Mesenchymal stem cell (in vitro differentiated cells and primary cell): ENCODE measurements around the gene HAGHL.

Source experiments
- DNase-seq: peaks from one replicate; pipeline ENCODE4 v3.0.0-alpha.2; 2013
- H2AFZ ChIP-seq: one replicate; pipeline ENCODE4 v1.6.1; 2013; ENCODE audit warnings: low read depth, mild to moderate bottlenecking, control low read depth, inconsistent platforms, low read length, moderate library complexity
- H2AK5ac ChIP-seq: 2 replicates; pipeline ENCODE4 v1.6.1; 2013; ENCODE audit warnings: low read length, moderate library complexity, mild to moderate bottlenecking, inconsistent platforms; ENCODE audit not compliant: severe bottlenecking
- H2BK120ac ChIP-seq: one replicate; pipeline ENCODE4 v1.6.1; 2013; ENCODE audit warnings: low read depth, mild to moderate bottlenecking, inconsistent platforms, low read length, moderate library complexity
- H2BK12ac ChIP-seq, 2 experiments: one replicate each; pipeline ENCODE4 v1.6.1; 2013; ENCODE audit warnings: inconsistent platforms in 2 of 2, low read length in 2 of 2, mild to moderate bottlenecking in 2 of 2, moderate library complexity in 2 of 2, control low read depth in 1 of 2
- H2BK15ac ChIP-seq: one replicate; pipeline ENCODE4 v1.6.1; 2013; ENCODE audit warnings: mild to moderate bottlenecking, low read depth, inconsistent platforms; ENCODE audit not compliant: poor library complexity, severe bottlenecking
- H2BK5ac ChIP-seq: 2 replicates; pipeline ENCODE4 v1.6.1; 2013; ENCODE audit warnings: low read depth, mild to moderate bottlenecking, low read length, control low read depth, inconsistent platforms; ENCODE audit not compliant: poor library complexity, severe bottlenecking
- H3K14ac ChIP-seq, 2 experiments: one replicate each; pipeline ENCODE4 v1.6.1; 2013; ENCODE audit warnings: inconsistent platforms in 2 of 2, low read length in 2 of 2, control low read depth in 1 of 2, mild to moderate bottlenecking in 1 of 2, moderate library complexity in 1 of 2
- H3K18ac ChIP-seq, 2 experiments: one replicate each; pipeline ENCODE4 v1.6.1; 2013; ENCODE audit warnings: inconsistent platforms in 2 of 2, low read length in 2 of 2, control low read depth in 1 of 2, low read depth in 1 of 2, mild to moderate bottlenecking in 1 of 2
- H3K23ac ChIP-seq, 2 experiments: one replicate each; pipeline ENCODE4 v1.6.1; 2013; ENCODE audit warnings: inconsistent platforms in 2 of 2, low read length in 2 of 2, mild to moderate bottlenecking in 2 of 2, moderate library complexity in 2 of 2, control low read depth in 1 of 2
- H3K27ac ChIP-seq: 2 replicates; pipeline ENCODE4 v1.5.1; 2013; ENCODE audit warnings: mild to moderate bottlenecking, moderate library complexity, low read length, control low read depth, inconsistent platforms; ENCODE audit not compliant: poor library complexity, severe bottlenecking
- H3K27me3 ChIP-seq, 2 experiments: 2 replicates each; pipeline versions ENCODE4 v1.6.1 to v1.7.0; 2013; ENCODE audit warnings: low read length in 2 of 2, mild to moderate bottlenecking in 2 of 2, moderate library complexity in 2 of 2, control low read depth in 1 of 2, inconsistent platforms in 1 of 2; ENCODE audit not compliant: control insufficient read depth in 1 of 2, insufficient read depth in 1 of 2
- H3K36me3 ChIP-seq, 2 experiments: 2 replicates each; pipeline versions ENCODE4 v1.6.1 to v1.7.0; 2013; ENCODE audit warnings: low read length in 2 of 2, control low read depth in 1 of 2, inconsistent platforms in 1 of 2, low read depth in 1 of 2, mild to moderate bottlenecking in 1 of 2; ENCODE audit not compliant: insufficient read depth in 2 of 2, control insufficient read depth in 1 of 2
- H3K4ac ChIP-seq, 2 experiments: one replicate each; pipeline ENCODE4 v1.6.1; 2013; ENCODE audit warnings: inconsistent platforms in 2 of 2, low read length in 2 of 2, mild to moderate bottlenecking in 2 of 2, moderate library complexity in 2 of 2, control low read depth in 1 of 2, low read depth in 1 of 2
- H3K4me1 ChIP-seq: 2 replicates; pipeline ENCODE4 v1.6.1; 2013; ENCODE audit warnings: low read depth, low read length, control low read depth; ENCODE audit not compliant: control insufficient read depth, insufficient read depth
- H3K4me2 ChIP-seq: 2 replicates; pipeline ENCODE4 v1.6.1; 2013; ENCODE audit warnings: low read length, mild to moderate bottlenecking, inconsistent platforms; ENCODE audit not compliant: poor library complexity, severe bottlenecking
- H3K4me3 ChIP-seq, 2 experiments: 2 replicates each; pipeline versions ENCODE4 v1.5.1 to v1.7.0; 2013; ENCODE audit warnings: low read length in 2 of 2, mild to moderate bottlenecking in 2 of 2, control low read depth in 1 of 2, low read depth in 1 of 2; ENCODE audit not compliant: insufficient read depth in 1 of 2
- H3K79me1 ChIP-seq: replicated peaks from 2 replicates; pipeline ENCODE4 v1.6.1; 2013; ENCODE audit warnings: mild to moderate bottlenecking, control low read depth, low read length, inconsistent platforms; ENCODE audit not compliant: poor library complexity, severe bottlenecking
- H3K9ac ChIP-seq: 2 replicates; pipeline ENCODE4 v1.7.0; 2013; ENCODE audit warnings: mild to moderate bottlenecking, low read length, moderate library complexity
- H3K9me3 ChIP-seq: 2 replicates; pipeline ENCODE4 v1.7.0; 2013; ENCODE audit warnings: mild to moderate bottlenecking, low read length; ENCODE audit not compliant: control insufficient read depth
- H4K8ac ChIP-seq: one replicate; pipeline ENCODE4 v1.6.1; 2013; ENCODE audit warnings: inconsistent platforms, mild to moderate bottlenecking, low read length, moderate library complexity
- H4K91ac ChIP-seq: one replicate; pipeline ENCODE4 v1.6.1; 2013; ENCODE audit warnings: mild to moderate bottlenecking, low read length, inconsistent platforms
- WGBS: methylation state at CpG from one replicate; pipeline ENCODE4 v1.1.7; 2013; ENCODE audit warnings: mixed read lengths; 5-methylcytosine and 5-hydroxymethylcytosine counted together

The HAGHL gene

DNA sequence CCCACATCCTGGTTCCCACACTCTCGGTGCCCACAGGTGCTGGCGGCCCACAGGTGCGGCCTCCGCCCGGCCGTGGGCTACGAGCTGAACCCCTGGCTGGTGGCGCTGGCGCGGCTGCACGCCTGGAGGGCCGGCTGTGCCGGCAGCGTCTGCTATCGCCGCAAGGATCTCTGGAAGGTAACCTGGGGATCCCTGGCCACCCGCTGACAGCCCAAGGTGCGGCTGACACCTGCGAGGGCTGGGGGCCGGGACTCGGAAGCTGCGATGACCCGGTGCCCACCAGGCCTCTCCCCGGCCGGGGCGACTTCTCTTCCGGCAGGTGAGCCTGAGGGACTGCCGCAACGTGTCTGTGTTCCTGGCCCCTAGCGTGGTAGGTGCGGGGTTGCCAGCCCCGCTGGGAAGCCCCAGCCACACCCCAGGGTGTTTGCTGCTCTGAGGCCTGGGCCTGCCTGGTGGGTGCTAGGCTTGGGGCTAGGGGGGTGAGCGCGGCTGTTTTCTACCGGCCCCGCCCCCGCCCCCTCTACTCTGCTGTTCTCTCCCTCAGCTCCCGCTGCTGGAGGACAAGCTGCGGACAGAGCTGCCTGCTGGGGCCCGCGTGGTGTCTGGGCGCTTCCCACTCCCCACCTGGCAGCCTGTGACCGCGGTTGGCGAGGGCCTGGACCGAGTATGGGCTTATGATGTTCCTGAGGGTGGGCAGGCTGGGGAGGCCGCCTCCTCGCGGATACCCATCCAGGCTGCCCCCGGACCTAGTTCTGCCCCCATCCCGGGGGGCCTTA, 5.0 kb upstream of the HAGHL start:
- H2BK12ac ChIP-seq: peak overlapping the region in 1 of 2 experiments; percentile 21
- H4K91ac ChIP-seq: peak overlapping the region; percentile 99
- no peaks in the 10 kb centered on the region for H3K9me3 ChIP-seq
- H2AK5ac ChIP-seq: peak overlapping the region; percentile 13
- peaks cover 0 to 15% of the 10 kb centered on the region in 2 experiments for H3K27me3 ChIP-seq
- no peak overlapping the region for H3K27ac ChIP-seq
- no peak overlapping the region for H2BK5ac ChIP-seq
- peak overlapping the region; percentile 90 for H3K9ac ChIP-seq
- peak overlapping the region in 1 of 2 experiments; percentile 99 for H3K18ac ChIP-seq
- peaks cover 49% of the 10 kb centered on the region for H3K4me1 ChIP-seq
- H3K14ac ChIP-seq: peak overlapping the region in 1 of 2 experiments; percentile 99
- peak overlapping the region; percentile 97 for H3K4me2 ChIP-seq
- peaks cover 23% of the 10 kb centered on the region for H3K79me1 ChIP-seq
- no peak for DNase-seq
- peak overlapping the region; percentile 32 for H2BK15ac ChIP-seq
- no peak overlapping the region for H3K23ac ChIP-seq
- WGBS: 93% methylated on average over 46 of the region's 51 CpGs
- peak overlapping the region; percentile 29 to 97 for H3K4ac ChIP-seq
- peaks cover 0 to 39% of the 10 kb centered on the region in 2 experiments for H3K36me3 ChIP-seq
- no peak overlapping the region for H2AFZ ChIP-seq
- H3K4me3 ChIP-seq: peak overlapping the region; percentile 90
- no peak overlapping the region for H2BK120ac ChIP-seq
- H4K8ac ChIP-seq: no peak overlapping the region

DNA sequence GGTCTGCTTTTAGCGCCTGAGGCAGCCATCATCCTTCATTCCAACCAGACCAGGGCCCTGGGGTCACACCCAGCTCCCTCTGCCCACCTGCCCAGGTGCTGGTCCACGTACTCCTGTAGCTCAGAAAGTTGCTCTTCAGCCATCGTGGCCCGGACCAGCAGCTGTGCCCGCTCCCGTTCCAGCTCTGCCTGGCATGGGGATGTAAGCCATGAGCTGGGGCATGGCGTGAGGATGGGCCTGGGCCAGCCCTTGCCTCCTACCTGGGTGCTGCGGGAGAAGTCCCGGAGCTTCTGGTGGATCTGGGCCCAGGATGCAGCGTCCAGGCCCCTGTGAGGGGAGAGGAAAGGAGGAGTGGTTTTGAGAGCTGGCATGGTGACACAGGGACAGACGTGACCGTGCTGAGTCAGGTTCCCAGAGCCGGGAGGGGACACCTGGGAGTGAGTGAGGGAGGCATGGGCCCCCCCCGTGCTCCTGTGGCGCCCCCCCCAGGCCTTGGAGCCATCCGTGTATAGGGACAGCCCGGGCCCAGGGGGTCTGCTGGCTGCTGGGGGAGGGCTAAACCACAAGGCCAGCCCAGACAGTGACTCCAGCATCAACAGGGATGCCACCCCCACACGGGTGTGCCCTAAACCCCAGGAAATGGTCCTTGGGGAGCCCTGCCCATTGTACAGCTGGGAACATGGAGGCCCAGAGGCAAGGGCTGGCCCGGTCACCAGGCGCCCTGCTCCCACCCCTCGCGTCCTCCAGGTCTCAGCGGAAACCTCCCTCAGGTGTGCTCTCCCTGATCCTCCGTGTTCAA, 3.9 kb upstream of the HAGHL start:
- H2BK120ac ChIP-seq: no peak overlapping the region
- no peak overlapping the region for H2AFZ ChIP-seq
- no peak overlapping the region for H3K14ac ChIP-seq
- no peak for DNase-seq
- peaks cover 22% of the 10 kb centered on the region for H3K79me1 ChIP-seq
- no peak overlapping the region for H3K23ac ChIP-seq
- H2BK15ac ChIP-seq: no peak overlapping the region
- no peak overlapping the region for H3K18ac ChIP-seq
- H3K27me3 ChIP-seq: peaks cover 0 to 19% of the 10 kb centered on the region in 2 experiments
- peaks cover 53% of the 10 kb centered on the region for H3K4me1 ChIP-seq
- no peak overlapping the region for H4K91ac ChIP-seq
- H3K4me2 ChIP-seq: no peak overlapping the region
- no peak overlapping the region for H4K8ac ChIP-seq
- no peak overlapping the region for H3K9ac ChIP-seq
- H2BK12ac ChIP-seq: no peak overlapping the region
- 95% methylated on average over 22 of the region's 24 CpGs for WGBS
- no peak overlapping the region for H2AK5ac ChIP-seq
- no peak overlapping the region for H3K4me3 ChIP-seq
- no peak overlapping the region for H2BK5ac ChIP-seq
- H3K27ac ChIP-seq: no peak overlapping the region
- H3K4ac ChIP-seq: no peak overlapping the region
- H3K9me3 ChIP-seq: no peaks in the 10 kb centered on the region
- H3K36me3 ChIP-seq: peaks cover 0 to 30% of the 10 kb centered on the region in 2 experiments

DNA sequence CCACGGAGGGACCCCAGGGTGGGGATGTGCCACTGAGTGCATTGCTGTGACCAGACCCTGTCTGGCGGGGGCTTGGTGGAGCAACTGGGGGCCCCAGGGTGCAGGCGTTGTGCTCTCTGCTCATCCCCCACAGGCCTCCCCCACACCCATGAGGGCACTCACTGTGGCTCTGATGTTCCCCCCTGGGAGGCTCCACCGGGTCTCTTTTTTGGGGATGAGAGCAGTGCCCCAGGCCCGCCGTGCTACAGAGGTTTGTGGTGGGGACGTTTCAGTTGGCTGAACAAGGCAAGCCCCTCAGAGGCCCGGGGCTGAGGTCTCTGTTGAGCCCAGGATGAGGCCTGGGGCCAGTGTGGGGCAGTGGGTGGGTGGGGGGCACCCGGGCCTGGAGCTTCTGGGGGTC, 3.2 kb upstream of the HAGHL start:
- H3K27ac ChIP-seq: no peak overlapping the region
- H2BK5ac ChIP-seq: no peak overlapping the region
- no peak overlapping the region for H3K18ac ChIP-seq
- no peak overlapping the region for H2BK120ac ChIP-seq
- peaks cover 16% of the 10 kb centered on the region for H3K79me1 ChIP-seq
- DNase-seq: no peak
- no peak overlapping the region for H3K4me3 ChIP-seq
- no peak overlapping the region for H2BK15ac ChIP-seq
- H4K8ac ChIP-seq: no peak overlapping the region
- H4K91ac ChIP-seq: no peak overlapping the region
- H2BK12ac ChIP-seq: no peak overlapping the region
- H3K4me2 ChIP-seq: no peak overlapping the region
- H3K27me3 ChIP-seq: peaks cover 0 to 19% of the 10 kb centered on the region in 2 experiments
- H3K36me3 ChIP-seq: peaks cover 0 to 24% of the 10 kb centered on the region in 2 experiments
- H3K23ac ChIP-seq: no peak overlapping the region
- no peak overlapping the region for H3K4ac ChIP-seq
- H3K9ac ChIP-seq: no peak overlapping the region
- H3K9me3 ChIP-seq: no peaks in the 10 kb centered on the region
- 93% methylated on average over 9 of the region's 9 CpGs for WGBS
- H3K4me1 ChIP-seq: peaks cover 57% of the 10 kb centered on the region
- H2AK5ac ChIP-seq: no peak overlapping the region
- H3K14ac ChIP-seq: no peak overlapping the region
- H2AFZ ChIP-seq: no peak overlapping the region
